K562 (cell line): ENCODE measurements around the gene NRSN2. TPM values are rescaled to one million over a fixed set of nuclear protein-coding genes. Genes with fewer than 3 reads are reported as not detected.

Experiments
- ETV5 ChIP-seq: sonication (generic); formaldehyde crosslinking; IDR thresholded peaks from 2 replicates; pipeline ENCODE4 v1.4.0; 2020; ENCODE audit warnings: low read depth, mild to moderate bottlenecking, missing genetic modification reagents
- HDAC6 ChIP-seq: IDR thresholded peaks from 2 replicates; pipeline ENCODE4 v1.6.1; 2012; ENCODE audit warnings: low read depth, mild to moderate bottlenecking, control low read depth, inconsistent platforms, low read length, moderate library complexity
- KDM5B ChIP-seq: fragments of 200-600 bp; sonication (generic); IDR thresholded peaks from 2 replicates; pipeline ENCODE4 v1.6.1; 2012; ENCODE audit warnings: low read depth, mild to moderate bottlenecking, moderate library complexity, low read length, control low read depth, inconsistent platforms; ENCODE audit not compliant: insufficient replicate concordance
- NR2F6 ChIP-seq: fragments of 450-650 bp; formaldehyde crosslinking; IDR thresholded peaks from 2 replicates; pipeline ENCODE4 v1.4.0; 2020; ENCODE audit warnings: mild to moderate bottlenecking
- NR4A1 ChIP-seq, 2 experiments: fragments of 250-450 bp in 1 of 2; fragments of 450-650 bp in 1 of 2; sonication (Bioruptor Pico) in 1 of 2; IDR thresholded peaks; 2 replicates each; pipeline versions ENCODE4 v1.4.0 to v1.6.1; 2016 to 2020; ENCODE audit warnings: mild to moderate bottlenecking in 2 of 2, missing compliant biosample characterization in 1 of 2, missing genetic modification characterization in 1 of 2, moderate library complexity in 1 of 2
- PTTG1 ChIP-seq: fragments of 450-650 bp; IDR thresholded peaks from 2 replicates; pipeline ENCODE4 v1.6.1; 2016; ENCODE audit warnings: low read depth, mild to moderate bottlenecking, missing genetic modification characterization, missing compliant biosample characterization
- ZNF431 ChIP-seq: sonication (generic); formaldehyde crosslinking; IDR thresholded peaks from 2 replicates; pipeline ENCODE4 v1.8.0; 2022; ENCODE audit warnings: mild to moderate bottlenecking, missing genetic modification reagents
- ZNF436 ChIP-seq: fragments of 250-450, 450-650 bp; sonication (Bioruptor Pico); formaldehyde crosslinking; IDR thresholded peaks from 2 replicates; pipeline ENCODE4 v1.7.0; 2020; ENCODE audit warnings: mild to moderate bottlenecking
- ZNF717 ChIP-seq: fragments of 250-450 bp; sonication (Bioruptor Pico); IDR thresholded peaks from 2 replicates; pipeline ENCODE4 v1.5.0; 2021
- polyA plus RNA-seq, 8 experiments: library from polyadenylated mRNA; depleted of rRNA in 4 of 8; stranded (reverse) in 5 of 8; unstranded in 3 of 8; fragments of >200 nt; fragmentation: Nextera tagmentation in 2 of 8; fragmentation: Illumina TruSeq in 1 of 8; extraction: Ambion mirVana in 2 of 8; extraction: Trizol in 1 of 8; gene quantifications; 2 replicates each; pipeline versions ENCODE4 v1.2.1 to v1.2.3, GENCODE V29; 2011 to 2014; ENCODE audit warnings: inconsistent platforms in 1 of 8, missing spikeins in 1 of 8
- total RNA-seq, 7 experiments: library from RNA; depleted of rRNA in 6 of 7; stranded (reverse); fragments of >200 nt in 6 of 7; fragmentation: Illumina TruSeq in 2 of 7; extraction: Trizol in 2 of 7; gene quantifications; 2 replicates each; pipeline versions ENCODE4 v1.2.1 to v1.2.3, GENCODE V29; 2011 to 2021; ENCODE audit warnings: low replicate concordance in 1 of 7
- TF ChIP-seq, protein P1 (sequence below): fragments of 450-650 bp; IDR thresholded peaks from 2 replicates; pipeline ENCODE4 v1.6.1; 2016; ENCODE audit warnings: low read depth, mild to moderate bottlenecking, moderate library complexity

The NRSN2 gene
- total and polyA plus RNA-seq, 9 of the 15 experiments (the other 6 are each of a cell fraction or from before 2014, with no cell fraction given) = 7.5 to 29.7 (median 11.1) TPM

DNA sequence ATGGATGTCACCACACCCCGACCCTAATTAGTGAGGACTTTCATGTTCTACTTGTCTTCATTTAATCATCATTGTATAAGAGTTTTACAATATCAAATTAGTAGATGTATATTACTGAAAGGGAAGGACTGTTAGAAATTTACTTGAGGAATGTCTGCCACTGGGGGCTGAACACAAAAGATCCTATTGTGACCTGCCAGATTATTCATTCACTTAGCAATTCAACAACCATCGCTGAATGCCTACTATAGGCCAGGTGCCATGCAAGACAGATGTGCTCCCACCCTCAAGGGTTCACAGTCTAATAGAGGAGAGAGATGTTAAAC is 53.2 kb downstream of the NRSN2 start (continued):
- TF ChIP-seq ZNF431 (CRISPR knock-in tag) = no peak
- no peak for TF ChIP-seq HDAC6
- TF ChIP-seq, protein P1, sequence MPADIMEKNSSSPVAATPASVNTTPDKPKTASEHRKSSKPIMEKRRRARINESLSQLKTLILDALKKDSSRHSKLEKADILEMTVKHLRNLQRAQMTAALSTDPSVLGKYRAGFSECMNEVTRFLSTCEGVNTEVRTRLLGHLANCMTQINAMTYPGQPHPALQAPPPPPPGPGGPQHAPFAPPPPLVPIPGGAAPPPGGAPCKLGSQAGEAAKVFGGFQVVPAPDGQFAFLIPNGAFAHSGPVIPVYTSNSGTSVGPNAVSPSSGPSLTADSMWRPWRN = no peak
- TF ChIP-seq NR2F6 (CRISPR knock-in tag) = no peak
- TF ChIP-seq ZNF436 (CRISPR knock-in tag) = no peak
- TF ChIP-seq PTTG1 (tag) = 0 out of 2 replicates have a peak, but pooled peaks have one; percentile 7
- TF ChIP-seq NR4A1 (CRISPR knock-in tag; IDR thresholded peaks at IDR 0.05) = no peak
- no peak for TF ChIP-seq NR4A1 (tag; IDR thresholded peaks at IDR 0.05)
- TF ChIP-seq KDM5B = no peak
- no peak for TF ChIP-seq ZNF717
- TF ChIP-seq ETV5 (CRISPR knock-in tag) = no peak
